B cell (primary cell): ENCODE data around the gene IGSF22. TPM values are rescaled to one million over a fixed set of nuclear protein-coding genes. Genes with fewer than 3 reads are reported as not detected.

Experiments
- ATAC-seq: fragments of 200-7000 bp; cut with Tn5 transposase; one replicate; pipeline ENCODE4 v1.10.0; 2021; ENCODE audit warnings: low read depth, mild to moderate bottlenecking, moderate number of reproducible peaks, moderate library complexity
- CTCF ChIA-PET: fragments of 350-600 bp; sonication (Branson Sonifier 250); formaldehyde crosslinking; loops from one replicate; lab custom pipeline; 2021; ENCODE audit warnings: antibody characterized with exemption, inconsistent platforms; lab: Charles Lee
- POLR2A ChIA-PET: fragments of 350-600 bp; sonication (Branson Sonifier 250); formaldehyde crosslinking; loops from one replicate; lab custom pipeline; 2021; ENCODE audit warnings: antibody characterized with exemption; lab: Charles Lee
- DNase-seq: peaks from one replicate; pipeline ENCODE4 v3.0.0; 2013
- H2AFZ ChIP-seq: 2 replicates; pipeline ENCODE4 v1.6.1; 2012; ENCODE audit warnings: mild to moderate bottlenecking, low read depth, low read length; ENCODE audit not compliant: insufficient read depth, poor library complexity, severe bottlenecking
- H3K27ac ChIP-seq, 2 donors: 1 replicate in 1 of 2; 2 replicates in 1 of 2; pipeline ENCODE4 v1.5.1; 2012 to 2013; ENCODE audit warnings: low read length in 2 of 2, mild to moderate bottlenecking in 2 of 2, moderate library complexity in 1 of 2
- H3K27me3 ChIP-seq, 4 experiments: fragments of 200-600 bp in 1 of 4; sonication (generic) in 1 of 4; replicated peaks in 1 of 4; 1 replicate in 2 of 4; 2 replicates in 2 of 4; pipeline versions ENCODE4 v1.6.1 to v1.7.0; 2013 to 2016; ENCODE audit warnings: low read length in 3 of 4, mild to moderate bottlenecking in 2 of 4, mixed read lengths in 1 of 4, moderate library complexity in 1 of 4; ENCODE audit not compliant: insufficient read depth in 4 of 4, control insufficient read depth in 3 of 4; ENCODE audit errors: control extremely low read depth in 1 of 4
- H3K36me3 ChIP-seq, 2 experiments: replicated peaks in 1 of 2; 1 replicate in 1 of 2; 2 replicates in 1 of 2; pipeline versions ENCODE4 v1.6.1 to v1.7.1; 2013; ENCODE audit warnings: low read length in 1 of 2; ENCODE audit not compliant: insufficient read depth in 2 of 2, control insufficient read depth in 1 of 2; ENCODE audit errors: control extremely low read depth in 1 of 2, extremely low read depth in 1 of 2
- H3K4me1 ChIP-seq, 2 donors: fragments of 200-600 bp in 1 of 2; sonication (generic) in 1 of 2; 1 replicate in 1 of 2; 2 replicates in 1 of 2; pipeline versions ENCODE4 v1.5.1 to v1.6.1; 2013 to 2017; ENCODE audit warnings: low read length in 2 of 2; ENCODE audit not compliant: control insufficient read depth in 2 of 2, insufficient read depth in 2 of 2
- H3K4me2 ChIP-seq: replicated peaks from 2 replicates; pipeline ENCODE3; 2012; ENCODE audit warnings: mild to moderate bottlenecking, low read depth, low read length; ENCODE audit not compliant: poor library complexity, severe bottlenecking
- H3K4me3 ChIP-seq, 5 experiments: fragments of 200-600 bp in 1 of 5; sonication (generic) in 1 of 5; 1 replicate in 3 of 5; 2 replicates in 2 of 5; pipeline versions ENCODE4 v1.5.1 to v1.7.0; 2011 to 2016; ENCODE audit warnings: low read length in 4 of 5, mild to moderate bottlenecking in 4 of 5, low read depth in 2 of 5, control low read depth in 1 of 5, moderate library complexity in 1 of 5; ENCODE audit not compliant: insufficient read depth in 1 of 5; ENCODE audit errors: control extremely low read depth in 1 of 5, extremely low read depth in 1 of 5
- H3K79me2 ChIP-seq: fragments of 200-600 bp; sonication (generic); one replicate; pipeline ENCODE4 v1.6.0; 2016; ENCODE audit warnings: low read length; ENCODE audit not compliant: control insufficient read depth, insufficient read depth
- H3K9ac ChIP-seq: fragments of 200-600 bp; sonication (generic); 2 replicates; pipeline ENCODE4 v1.6.1; 2017; ENCODE audit warnings: mild to moderate bottlenecking, low read length, moderate library complexity
- H3K9me3 ChIP-seq, 3 donors: one replicate each; pipeline versions ENCODE4 v1.6.1 to v1.7.1; 2013; ENCODE audit warnings: low read length in 2 of 3; ENCODE audit not compliant: control insufficient read depth in 2 of 3, insufficient read depth in 1 of 3; ENCODE audit errors: control extremely low read depth in 1 of 3
- H4K20me1 ChIP-seq: 2 replicates; pipeline ENCODE4 v1.6.0; 2012; ENCODE audit warnings: mild to moderate bottlenecking, low read length; ENCODE audit not compliant: insufficient read depth, control insufficient read depth, poor library complexity, severe bottlenecking
- H3K27ac Mint-ChIP-seq: one replicate; pipeline ENCODE4 v1.8.0; 2021; ENCODE audit warnings: mixed read lengths
- H3K27me3 Mint-ChIP-seq: one replicate; pipeline ENCODE4 v1.8.0; 2021; ENCODE audit warnings: mixed read lengths
- H3K4me1 Mint-ChIP-seq: one replicate; pipeline ENCODE4 v1.8.0; 2021; ENCODE audit warnings: mixed read lengths
- H3K4me3 Mint-ChIP-seq: one replicate; pipeline ENCODE4 v1.8.0; 2021; ENCODE audit warnings: mixed read lengths
- H3K9me3 Mint-ChIP-seq: one replicate; pipeline ENCODE4 v1.8.0; 2022; ENCODE audit warnings: mixed read lengths; ENCODE audit not compliant: insufficient read depth
- CTCF ChIP-seq: fragments of 200-600 bp; IDR thresholded peaks from one replicate; pipeline ENCODE4 v1.8.0; 2022; ENCODE audit warnings: antibody characterized with exemption, mild to moderate bottlenecking
- EZH2 ChIP-seq: IDR thresholded peaks from 2 replicates; pipeline ENCODE4 v1.6.1; 2012; ENCODE audit warnings: borderline replicate concordance, low read depth, mild to moderate bottlenecking, moderate library complexity, low read length; ENCODE audit not compliant: insufficient read depth, poor library complexity, severe bottlenecking
- WGBS: methylation state at CpG from one replicate; pipeline ENCODE4 v1.1.5; 2013; ENCODE audit warnings: missing lambda C conversion rate; ENCODE audit not compliant: insufficient coverage; 5-methylcytosine and 5-hydroxymethylcytosine counted together
- intact Hi-C: fragments of 100-400 bp; cut with micrococcal nuclease; formaldehyde crosslinking; loops from one replicate; pipeline ENCODE4 v1.10.0; 2022
- polyA plus RNA-seq: library from polyadenylated mRNA; depleted of rRNA; stranded (reverse); fragments of >200 nt; gene quantifications from 2 replicates; pipeline ENCODE4 v1.2.3, GENCODE V29; 2012
- total RNA-seq, 2 donors: library from RNA; stranded (reverse); fragments of 120-200 nt in 1 of 2; gene quantifications; 1 replicate in 1 of 2; 2 replicates in 1 of 2; pipeline versions ENCODE4 v1.2.3 to v1.2.4, GENCODE V29; 2013 to 2022

The IGSF22 gene
- total and polyA plus RNA-seq, 2 donors (not counting 1 experiment from before 2014, with no cell fraction given), result 0.91 to 2.6 TPM

GRCh38 chr11:18710545-18710944, 15.4 kb downstream of the IGSF22 start:
- DNase-seq, result no peak
- Histone ChIP-seq H3K27ac (no peak overlapping the region), H2AFZ (no peak overlapping the region), H4K20me1 (no peaks in the 10 kb centered on the region), H3K4me2 (no peak overlapping the region), H3K36me3 (no peaks in the 10 kb centered on the region), H3K27me3 (peaks cover 0 to 11% (median 0%) of the 10 kb centered on the region in 4 experiments), H3K4me3 (no peak overlapping the region), H3K9ac (no peak overlapping the region), H3K4me1 (peaks cover 12 to 15% of the 10 kb centered on the region in 2 donors), H3K79me2 (no peaks in the 10 kb centered on the region), H3K9me3 (peaks cover 0 to 3% (median 0%) of the 10 kb centered on the region in 3 donors)
- intact Hi-C loops, result no loop called here
- Mint-ChIP-seq H3K27me3 (peaks cover 14% of the 10 kb centered on the region), H3K9me3 (no peaks in the 10 kb centered on the region), H3K4me1 (peaks cover 15% of the 10 kb centered on the region), H3K27ac (no peak overlapping the region), H3K4me3 (no peak overlapping the region)
- ChIA-PET CTCF (no interaction called here), POLR2A (no interaction called here)
- ATAC-seq, result no peak
- no peak for TF ChIP-seq CTCF
- TF ChIP-seq EZH2, result no peak
- 76% methylated on average over 5 of the region's 5 CpGs for WGBS

- H3K27me3 Mint-ChIP-seq, result peaks cover 12% of the 10 kb centered on the region
- ATAC-seq, result no peak
These were observed 16.6 kb downstream of the IGSF22 start for GRCh38 chr11:18709414-18709813.

More at GRCh38 chr11:18709414-18709813, 16.6 kb downstream of the IGSF22 start:
- Histone ChIP-seq H3K4me2 (no peak overlapping the region), H3K36me3 (no peaks in the 10 kb centered on the region), H3K9ac (no peak overlapping the region), H3K4me1 (peaks cover 18 to 19% of the 10 kb centered on the region in 2 donors), H3K27ac (no peak overlapping the region), H3K79me2 (no peaks in the 10 kb centered on the region), H4K20me1 (no peaks in the 10 kb centered on the region), H3K27me3 (peaks cover 0 to 12% (median 0%) of the 10 kb centered on the region in 4 experiments), H3K9me3 (peaks cover 0 to 3% (median 0%) of the 10 kb centered on the region in 3 donors), H2AFZ (no peak overlapping the region), H3K4me3 (no peak overlapping the region)
- Mint-ChIP-seq H3K27ac (no peak overlapping the region), H3K4me3 (no peak overlapping the region), H3K9me3 (no peaks in the 10 kb centered on the region), H3K4me1 (peaks cover 22% of the 10 kb centered on the region)
- TF ChIP-seq EZH2, result no peak
- TF ChIP-seq CTCF, result no peak
- DNase-seq, result no peak
- intact Hi-C loops, result no loop called here
- WGBS, result 100% methylated on average over 1 of the region's 4 CpGs
- POLR2A ChIA-PET, result no interaction called here
- CTCF ChIA-PET, result no interaction called here
